CD4-positive, CD25-positive, alpha-beta regulatory T cell (primary cell): ENCODE data around the gene MYRF. TPM values are rescaled to one million over a fixed set of nuclear protein-coding genes. Genes with fewer than 3 reads are reported as not detected.

ENCODE experiments used
- ATAC-seq, 2 donors: fragments of 150-1000 bp; cut with Tn5 transposase; one replicate each; pipeline ENCODE4 v1.10.0; 2021; ENCODE audit warnings: low read depth in 2 of 2, moderate number of reproducible peaks in 2 of 2, moderate library complexity in 1 of 2
- DNase-seq, 3 donors: peaks; one replicate each; pipeline versions ENCODE4 v3.0.0 to v3.0.0-alpha.2; 2012 to 2022; ENCODE audit warnings: mixed read lengths in 1 of 3
- H3K27ac ChIP-seq: one replicate; pipeline ENCODE4 v1.7.0; 2013; ENCODE audit warnings: mild to moderate bottlenecking, low read length; ENCODE audit not compliant: insufficient read depth, poor library complexity, severe bottlenecking
- H3K27me3 ChIP-seq: one replicate; pipeline ENCODE4 v1.7.0; 2013; ENCODE audit warnings: low read length; ENCODE audit not compliant: control insufficient read depth, insufficient read depth
- H3K36me3 ChIP-seq: one replicate; pipeline ENCODE4 v1.7.0; 2013; ENCODE audit warnings: mild to moderate bottlenecking, low read length, moderate library complexity; ENCODE audit not compliant: control insufficient read depth, insufficient read depth
- H3K4me1 ChIP-seq: 2 replicates; pipeline ENCODE4 v1.7.0; 2013; ENCODE audit warnings: mild to moderate bottlenecking, low read length; ENCODE audit not compliant: insufficient read depth, control insufficient read depth, poor library complexity, severe bottlenecking
- H3K4me3 ChIP-seq: one replicate; pipeline ENCODE4 v1.7.0; 2013; ENCODE audit warnings: low read depth, mild to moderate bottlenecking, low read length, moderate library complexity
- H3K9me3 ChIP-seq, 2 experiments: 1 replicate in 1 of 2; 2 replicates in 1 of 2; pipeline ENCODE4 v1.7.0; 2013; ENCODE audit warnings: low read length in 2 of 2, mild to moderate bottlenecking in 1 of 2, moderate library complexity in 1 of 2; ENCODE audit not compliant: control insufficient read depth in 2 of 2
- H3K27ac Mint-ChIP-seq, 3 donors: one replicate each; pipeline ENCODE4 v1.8.0; 2020 to 2022; ENCODE audit warnings: mild to moderate bottlenecking in 3 of 3, mixed read lengths in 3 of 3, moderate library complexity in 2 of 3
- H3K27me3 Mint-ChIP-seq: one replicate; pipeline ENCODE4 v1.8.0; 2022; ENCODE audit warnings: mild to moderate bottlenecking, mixed read lengths
- H3K36me3 Mint-ChIP-seq: one replicate; pipeline ENCODE4 v1.8.0; 2020; ENCODE audit warnings: mixed read lengths
- H3K4me1 Mint-ChIP-seq, 4 donors: one replicate each; pipeline ENCODE4 v1.8.0; 2020 to 2022; ENCODE audit warnings: mixed read lengths in 4 of 4, mild to moderate bottlenecking in 1 of 4
- H3K4me3 Mint-ChIP-seq, 4 donors: one replicate each; pipeline ENCODE4 v1.8.0; 2020 to 2022; ENCODE audit warnings: mild to moderate bottlenecking in 4 of 4, mixed read lengths in 4 of 4, moderate library complexity in 3 of 4
- H3K9me3 Mint-ChIP-seq, 7 donors: one replicate each; pipeline ENCODE4 v1.8.0; 2020 to 2022; ENCODE audit warnings: mixed read lengths in 7 of 7, mild to moderate bottlenecking in 3 of 7, moderate library complexity in 2 of 7
- polyA plus RNA-seq, 4 donors: library from polyadenylated mRNA; unstranded; fragments of 300-500 nt; fragmentation: Illumina TruSeq; gene quantifications; one replicate each; pipeline ENCODE4 v1.2.3, GENCODE V29; 2021
- total RNA-seq: library from RNA; stranded (reverse); gene quantifications from one replicate; pipeline ENCODE4 v1.2.3, GENCODE V29; 2022

Gene MYRF
- total and polyA plus RNA-seq, 5 donors from 2014 or later, result 0.20 to 0.74 (median 0.30) TPM; not detected in 2

DNA sequence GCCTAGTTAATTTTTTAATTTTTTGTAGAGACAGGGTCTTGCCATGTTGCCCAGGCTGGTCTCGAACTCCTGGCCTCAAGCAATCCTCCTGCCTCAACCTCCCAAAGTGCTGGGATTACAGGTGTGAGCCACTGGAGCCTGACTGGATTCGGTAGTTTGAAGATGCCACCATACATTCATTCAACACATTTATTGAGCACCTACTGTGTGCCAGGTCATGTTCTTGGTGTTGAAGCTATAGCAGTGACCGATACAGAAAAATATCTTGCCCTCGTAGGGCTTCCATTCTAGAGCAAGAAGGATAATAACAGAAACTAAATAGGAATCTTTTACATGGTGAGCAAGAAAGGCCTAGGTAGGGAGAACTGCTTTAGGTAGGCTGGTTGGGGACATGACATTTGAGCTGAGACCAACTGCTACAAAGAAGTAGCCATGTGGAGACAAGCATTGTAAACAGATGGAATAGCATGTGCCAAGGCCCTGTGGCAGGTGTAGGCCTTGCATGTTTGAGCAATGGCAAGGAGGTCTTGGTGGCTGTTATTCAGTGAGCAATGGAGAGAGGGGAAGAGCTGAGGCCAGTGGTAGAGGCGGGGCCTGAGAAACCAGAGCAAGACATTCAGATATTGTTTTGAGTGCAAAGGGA is 1.7 kb upstream of the MYRF start:
- H3K36me3 ChIP-seq, result no peaks in the 10 kb centered on the region
- no peaks in the 10 kb centered on the region for H3K9me3 ChIP-seq
- H3K4me3 ChIP-seq, result no peak overlapping the region
- peaks cover 31% of the 10 kb centered on the region for H3K27me3 Mint-ChIP-seq
- peaks cover 6% of the 10 kb centered on the region for H3K4me1 ChIP-seq
- peaks cover 0 to 14% (median 4%) of the 10 kb centered on the region in 4 donors for H3K4me1 Mint-ChIP-seq
- peak overlapping the region in 3 of 4 donors; percentile 0 to 41 (median 6) for H3K4me3 Mint-ChIP-seq
- H3K27ac ChIP-seq, result no peak overlapping the region
- DNase-seq (no peak), ATAC-seq (no peak)
- H3K9me3 Mint-ChIP-seq, result peaks cover 0 to 5% (median 0%) of the 10 kb centered on the region in 7 donors
- H3K27ac Mint-ChIP-seq, result no peak overlapping the region
- H3K27me3 ChIP-seq, result peaks cover 9% of the 10 kb centered on the region
- peaks cover 3% of the 10 kb centered on the region for H3K36me3 Mint-ChIP-seq

DNA sequence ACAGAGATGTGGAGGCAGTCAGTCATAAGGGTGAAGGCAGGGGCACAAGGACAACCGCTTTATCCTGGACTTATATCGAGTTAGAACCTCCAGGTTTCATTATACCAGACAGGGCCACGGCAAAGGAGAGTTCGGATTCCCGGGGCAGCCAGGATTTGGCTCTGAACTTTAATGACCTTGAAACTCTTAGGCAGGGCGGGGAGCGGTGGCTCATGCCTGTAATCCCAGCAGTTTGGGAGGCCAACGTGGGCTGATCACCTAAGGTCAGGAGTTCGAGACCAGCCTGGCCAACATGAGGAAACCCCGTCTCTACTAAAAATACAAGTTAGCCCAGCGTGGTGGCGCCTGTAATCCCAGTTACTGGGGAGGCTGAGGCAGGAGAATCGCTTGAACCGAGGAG is 1.1 kb upstream of the MYRF start:
- Mint-ChIP-seq H3K4me3 (peak overlapping the region in 3 of 4 donors; percentile 0 to 6 (median 4)), H3K27me3 (peaks cover 31% of the 10 kb centered on the region), H3K4me1 (peaks cover 0 to 17% (median 6%) of the 10 kb centered on the region in 4 donors), H3K27ac (no peak overlapping the region), H3K9me3 (peaks cover 0 to 5% (median 0%) of the 10 kb centered on the region in 7 donors), H3K36me3 (peaks cover 3% of the 10 kb centered on the region)
- no peaks in the 10 kb centered on the region for H3K9me3 ChIP-seq
- H3K36me3 ChIP-seq, result no peaks in the 10 kb centered on the region
- H3K4me3 ChIP-seq, result no peak overlapping the region
- H3K4me1 ChIP-seq, result peaks cover 10% of the 10 kb centered on the region
- H3K27me3 ChIP-seq, result peaks cover 9% of the 10 kb centered on the region
- ATAC-seq (no peak), DNase-seq (no peak)
- H3K27ac ChIP-seq, result no peak overlapping the region

DNA sequence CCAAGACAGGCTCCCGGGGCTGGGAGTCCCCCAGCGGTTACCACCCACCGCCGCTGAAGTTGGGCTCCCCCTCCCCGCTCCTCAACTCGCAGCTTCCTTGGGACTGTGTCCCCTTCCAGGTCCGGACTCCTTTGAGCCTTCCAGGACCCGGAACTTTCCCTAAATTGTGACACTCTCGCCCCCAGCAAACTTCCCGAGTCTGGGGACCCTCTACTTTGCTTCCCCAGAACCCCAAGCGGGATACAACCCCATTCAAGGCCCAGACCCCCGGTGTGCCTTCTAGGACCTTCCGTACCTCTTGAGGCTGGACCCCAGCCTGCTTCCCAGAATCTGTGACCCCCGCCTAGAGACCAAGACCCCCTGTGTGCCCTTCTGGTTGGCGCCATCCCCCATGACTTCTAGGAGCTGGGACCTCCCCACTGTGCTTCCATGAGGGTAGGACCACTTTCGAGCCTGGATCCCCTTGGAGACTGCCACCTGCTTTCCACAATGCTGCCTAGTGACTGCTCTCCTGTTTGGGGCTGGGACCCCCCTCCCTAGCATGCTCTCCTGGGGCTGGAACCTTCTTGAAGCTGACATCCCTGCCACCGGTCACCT is 587 bp downstream of the MYRF start:
- Histone ChIP-seq H3K4me3 (no peak overlapping the region), H3K27ac (no peak overlapping the region), H3K4me1 (peaks cover 14% of the 10 kb centered on the region), H3K27me3 (peaks cover 9% of the 10 kb centered on the region), H3K9me3 (no peaks in the 10 kb centered on the region), H3K36me3 (no peaks in the 10 kb centered on the region)
- H3K36me3 Mint-ChIP-seq, result peaks cover 3% of the 10 kb centered on the region
- peaks cover 0 to 22% (median 8%) of the 10 kb centered on the region in 4 donors for H3K4me1 Mint-ChIP-seq
- H3K9me3 Mint-ChIP-seq, result peaks cover 0 to 5% (median 0%) of the 10 kb centered on the region in 7 donors
- peak overlapping the region in 1 of 3 donors; percentile 66 for H3K27ac Mint-ChIP-seq
- H3K27me3 Mint-ChIP-seq, result peaks cover 31% of the 10 kb centered on the region
- peak overlapping the region; percentile 72 to 82 (median 77) for H3K4me3 Mint-ChIP-seq
- no peak for DNase-seq
- ATAC-seq, result no peak

DNA sequence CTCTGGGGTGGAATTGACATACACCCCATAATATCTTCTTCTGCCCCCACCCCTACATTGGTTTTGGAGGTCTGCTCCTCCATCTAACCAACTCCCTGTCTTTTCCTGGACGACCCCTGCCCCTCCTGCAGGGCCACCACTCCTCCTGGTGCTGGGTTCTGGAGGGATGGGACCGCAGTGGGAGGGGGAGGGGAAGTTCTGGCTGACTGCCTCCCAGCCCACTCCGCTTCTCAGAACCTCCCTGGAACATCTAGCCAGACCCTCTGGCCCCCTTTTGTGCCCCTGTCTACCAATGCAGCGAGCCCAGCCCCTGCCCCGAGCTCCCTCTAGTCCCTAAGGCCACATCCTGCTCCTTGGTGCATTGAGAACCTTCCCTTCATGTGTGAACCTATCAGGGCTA is 1.2 kb downstream of the MYRF start:
- DNase-seq (no peak), ATAC-seq (no peak)
- no peak overlapping the region for H3K27ac Mint-ChIP-seq
- peaks cover 14% of the 10 kb centered on the region for H3K4me1 ChIP-seq
- no peak overlapping the region for H3K27ac ChIP-seq
- no peaks in the 10 kb centered on the region for H3K36me3 ChIP-seq
- peaks cover 9% of the 10 kb centered on the region for H3K27me3 ChIP-seq
- peak overlapping the region; percentile 72 to 82 (median 77) for H3K4me3 Mint-ChIP-seq
- H3K4me3 ChIP-seq, result no peak overlapping the region
- H3K27me3 Mint-ChIP-seq, result peaks cover 31% of the 10 kb centered on the region
- peaks cover 0 to 22% (median 8%) of the 10 kb centered on the region in 4 donors for H3K4me1 Mint-ChIP-seq
- H3K36me3 Mint-ChIP-seq, result peaks cover 3% of the 10 kb centered on the region
- H3K9me3 ChIP-seq, result no peaks in the 10 kb centered on the region
- H3K9me3 Mint-ChIP-seq, result peaks cover 0 to 5% (median 0%) of the 10 kb centered on the region in 7 donors

DNA sequence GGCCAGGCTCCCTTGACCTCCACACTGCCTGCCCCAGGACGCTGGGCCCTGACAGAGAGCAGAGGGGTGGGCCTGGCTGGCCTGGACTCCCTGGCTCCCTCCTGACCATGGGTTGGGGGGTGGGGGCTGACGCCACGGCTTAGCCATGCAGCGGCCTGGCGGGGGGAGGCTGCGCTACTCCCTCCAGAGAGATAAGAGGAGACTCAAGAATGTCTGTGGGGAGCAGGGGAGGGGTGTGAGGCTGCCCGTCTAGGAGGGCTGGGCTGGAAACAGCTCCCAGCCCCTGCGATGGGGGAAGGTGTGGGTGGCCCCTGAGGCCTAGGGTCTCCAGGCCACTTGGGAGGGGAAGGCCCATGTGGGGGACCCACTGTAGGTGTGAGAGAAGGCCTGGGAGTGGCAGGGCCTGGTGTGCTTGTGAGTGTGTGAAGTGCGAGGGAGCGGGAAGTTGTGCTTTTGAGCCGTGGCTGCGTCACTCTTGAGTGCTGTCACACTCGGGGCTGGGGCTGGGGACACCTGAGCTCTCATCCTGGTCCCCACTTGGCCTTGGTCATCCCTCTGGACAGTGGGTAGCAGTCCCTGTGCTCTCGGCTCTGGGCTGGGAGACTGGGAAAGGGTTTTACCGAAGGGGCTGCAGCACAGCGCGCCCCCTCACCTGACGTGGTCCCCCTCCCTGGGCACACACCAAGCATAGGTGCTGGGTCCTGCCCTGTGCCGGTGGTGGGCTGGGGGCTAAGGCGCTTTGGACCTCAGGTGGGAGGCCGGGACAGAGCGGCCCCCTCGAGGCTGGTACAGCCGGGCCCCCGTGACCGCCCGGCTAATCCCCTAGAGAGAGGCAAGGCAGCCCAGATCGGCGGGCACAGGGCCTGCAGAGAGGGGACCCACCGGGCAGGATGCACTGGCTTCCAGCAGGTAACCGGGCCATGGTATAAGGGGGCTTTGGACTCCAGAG is 2.4 kb downstream of the MYRF start:
- Mint-ChIP-seq H3K27me3 (peaks cover 31% of the 10 kb centered on the region), H3K4me3 (peak overlapping the region in 1 of 4 donors; percentile 11), H3K27ac (peak overlapping the region in 1 of 3 donors; percentile 14), H3K36me3 (peaks cover 3% of the 10 kb centered on the region), H3K4me1 (peaks cover 0 to 22% (median 8%) of the 10 kb centered on the region in 4 donors), H3K9me3 (peaks cover 0 to 2% (median 0%) of the 10 kb centered on the region in 7 donors)
- no peak for ATAC-seq
- H3K9me3 ChIP-seq, result no peaks in the 10 kb centered on the region
- H3K27ac ChIP-seq, result no peak overlapping the region
- H3K27me3 ChIP-seq, result peaks cover 9% of the 10 kb centered on the region
- DNase-seq, result no peak
- H3K4me1 ChIP-seq, result peaks cover 14% of the 10 kb centered on the region
- H3K36me3 ChIP-seq, result no peaks in the 10 kb centered on the region
- H3K4me3 ChIP-seq, result no peak overlapping the region

DNA sequence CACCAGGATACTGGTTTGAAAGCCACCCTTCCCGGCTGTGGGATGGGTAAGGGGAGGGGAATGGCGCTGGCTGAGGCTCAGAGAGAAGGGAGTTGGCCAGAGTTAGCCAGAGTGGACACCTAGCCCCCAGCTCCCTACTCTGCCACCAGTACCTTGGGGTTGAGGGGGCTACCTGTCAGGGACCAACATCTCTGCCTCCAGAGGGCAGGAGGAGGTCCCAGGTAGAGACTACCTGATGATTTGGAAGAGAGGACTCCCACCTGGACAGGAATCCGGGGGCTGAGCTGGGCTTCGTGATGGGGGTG is 3.7 kb downstream of the MYRF start:
- H3K4me3 Mint-ChIP-seq, result no peak overlapping the region
- H3K27me3 ChIP-seq, result peaks cover 6% of the 10 kb centered on the region

DNA sequence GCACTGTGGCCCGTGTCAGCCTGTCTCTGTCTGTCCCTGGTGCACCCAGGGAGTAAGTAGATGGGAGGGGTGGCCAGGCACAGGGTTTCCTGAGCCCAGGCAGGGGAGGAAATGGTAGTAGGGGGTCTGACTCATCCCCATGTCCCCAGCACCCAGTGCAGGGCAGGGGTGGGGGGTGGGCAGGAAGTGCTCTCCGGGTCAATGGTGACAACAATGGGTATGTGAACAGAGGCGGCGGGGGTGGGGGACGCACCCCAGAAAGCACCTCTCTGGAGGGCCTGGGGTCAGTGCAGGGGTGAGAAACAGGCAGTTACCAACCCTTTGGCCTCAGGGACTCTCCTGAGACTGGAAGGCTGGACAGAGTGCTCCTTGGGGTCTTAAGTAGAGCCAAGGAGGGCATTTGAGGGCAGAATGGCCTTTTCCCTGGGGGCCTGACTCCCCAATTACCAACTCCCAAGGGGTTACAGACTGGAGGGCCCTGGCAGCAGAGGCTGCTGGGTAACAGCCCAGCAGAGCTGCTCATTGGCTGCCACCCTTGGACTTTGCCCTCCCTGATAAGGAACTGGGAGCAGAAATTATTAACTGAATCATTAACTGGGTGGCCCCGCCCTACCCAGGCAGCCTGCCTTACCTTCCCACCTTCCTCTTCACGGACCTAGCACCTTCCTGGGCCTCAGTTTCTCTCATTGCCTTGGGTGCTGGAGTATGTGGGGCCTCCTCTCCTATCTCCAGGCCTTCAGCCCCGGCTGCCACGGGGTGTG is 4.2 kb downstream of the MYRF start:
- peak in 1 of 3 donors; percentile 57 for DNase-seq
- peak; percentile 65 to 75 for ATAC-seq
- no peak overlapping the region for H3K27ac Mint-ChIP-seq

More for the DNA sequence above, 3.7 kb downstream of the MYRF start:
- Histone ChIP-seq H3K9me3 (no peaks in the 10 kb centered on the region), H3K4me1 (peaks cover 14% of the 10 kb centered on the region), H3K27ac (no peak overlapping the region), H3K36me3 (no peaks in the 10 kb centered on the region), H3K4me3 (no peak overlapping the region)
- peaks cover 0 to 2% (median 0%) of the 10 kb centered on the region in 7 donors for H3K9me3 Mint-ChIP-seq
- ATAC-seq, result no peak
- no peak overlapping the region for H3K27ac Mint-ChIP-seq
- no peak for DNase-seq
- peaks cover 0 to 22% (median 8%) of the 10 kb centered on the region in 4 donors for H3K4me1 Mint-ChIP-seq
- H3K27me3 Mint-ChIP-seq, result peaks cover 21% of the 10 kb centered on the region
- H3K36me3 Mint-ChIP-seq, result peaks cover 1% of the 10 kb centered on the region

More for the DNA sequence above, 4.2 kb downstream of the MYRF start:
- no peaks in the 10 kb centered on the region for H3K36me3 ChIP-seq
- no peak overlapping the region for H3K27ac ChIP-seq
- Mint-ChIP-seq H3K27me3 (peaks cover 16% of the 10 kb centered on the region), H3K4me1 (peaks cover 0 to 19% (median 8%) of the 10 kb centered on the region in 4 donors), H3K9me3 (peaks cover 0 to 2% (median 0%) of the 10 kb centered on the region in 7 donors), H3K4me3 (no peak overlapping the region), H3K36me3 (no peaks in the 10 kb centered on the region)
- H3K9me3 ChIP-seq, result no peaks in the 10 kb centered on the region
- peaks cover 14% of the 10 kb centered on the region for H3K4me1 ChIP-seq
- H3K4me3 ChIP-seq, result no peak overlapping the region
- H3K27me3 ChIP-seq, result peaks cover 3% of the 10 kb centered on the region
